DOHH2 (cell line): ENCODE data around the gene IFIT3.

ENCODE experiments used
- H3F3A ChIP-seq: fragments of 200-600 bp; sonication (generic), shearing (Covaris generic); 2 replicates; pipeline ENCODE4 v1.6.0; 2016; ENCODE audit warnings: antibody characterized with exemption, mild to moderate bottlenecking; ENCODE audit not compliant: control insufficient read depth, insufficient read depth
- H3K27ac ChIP-seq: fragments of 200-600 bp; sonication (generic); 2 replicates; pipeline ENCODE4 v1.5.1; 2014; ENCODE audit warnings: low read depth, mild to moderate bottlenecking, low read length, moderate library complexity
- H3K27me3 ChIP-seq: fragments of 200-600 bp; sonication (generic); 2 replicates; pipeline ENCODE4 v1.6.1; 2014; ENCODE audit warnings: mild to moderate bottlenecking, low read length, mixed read lengths; ENCODE audit not compliant: control insufficient read depth
- H3K36me3 ChIP-seq: fragments of 200-600 bp; sonication (generic); 2 replicates; pipeline ENCODE4 v1.6.1; 2014; ENCODE audit warnings: mild to moderate bottlenecking, low read length, moderate library complexity, mixed read lengths; ENCODE audit not compliant: control insufficient read depth
- H3K4me1 ChIP-seq: fragments of 200-600 bp; sonication (generic); 2 replicates; pipeline ENCODE4 v1.6.1; 2014; ENCODE audit warnings: mild to moderate bottlenecking, low read length, mixed read lengths; ENCODE audit not compliant: control insufficient read depth
- H3K4me2 ChIP-seq: fragments of 200-600 bp; sonication (generic); 2 replicates; pipeline ENCODE4 v1.6.0; 2014; ENCODE audit warnings: mild to moderate bottlenecking, low read length, moderate library complexity
- H3K4me3 ChIP-seq: fragments of 200-600 bp; sonication (generic); 2 replicates; pipeline ENCODE4 v1.5.1; 2014; ENCODE audit warnings: mild to moderate bottlenecking, low read length, mixed read lengths
- H3K79me2 ChIP-seq: fragments of 200-600 bp; sonication (generic); 2 replicates; pipeline ENCODE4 v1.6.1; 2014; ENCODE audit warnings: mild to moderate bottlenecking, low read length, mixed read lengths; ENCODE audit not compliant: control insufficient read depth
- H3K9me2 ChIP-seq: fragments of 200-600 bp; sonication (generic); replicated peaks from 2 replicates; pipeline ENCODE4 v1.6.1; 2014; ENCODE audit warnings: mild to moderate bottlenecking, low read length, mixed read lengths; ENCODE audit not compliant: control insufficient read depth
- H3K9me3 ChIP-seq: fragments of 200-600 bp; sonication (generic); 2 replicates; pipeline ENCODE4 v1.6.1; 2014; ENCODE audit warnings: antibody characterized with exemption, low read length, mixed read lengths; ENCODE audit not compliant: control insufficient read depth, insufficient read depth
- H4K20me1 ChIP-seq: fragments of 200-600 bp; sonication (generic); 2 replicates; pipeline ENCODE4 v1.6.0; 2014; ENCODE audit warnings: low read depth, mild to moderate bottlenecking, antibody characterized with exemption, low read length, moderate library complexity; ENCODE audit not compliant: control insufficient read depth, insufficient read depth
- CTCF ChIP-seq: fragments of 200-600 bp; sonication (generic); IDR thresholded peaks from one replicate; pipeline ENCODE4 v1.5.1; 2014; ENCODE audit warnings: antibody characterized with exemption, mild to moderate bottlenecking, low read depth, low read length; ENCODE audit not compliant: poor library complexity, severe bottlenecking
- EZH2phosphoT487 ChIP-seq: fragments of 200-600 bp; sonication (generic); IDR thresholded peaks from 2 replicates; pipeline ENCODE4 v1.6.1; 2017; ENCODE audit warnings: borderline replicate concordance, mild to moderate bottlenecking, antibody characterized with exemption, low read length, moderate library complexity, mixed read lengths

IFIT3 gene

GRCh38 chr10:89332123-89332633 lies 4.4 kb downstream of the IFIT3 start:
- H3K27ac ChIP-seq: no peak overlapping the region

GRCh38 chr10:89335226-89335625 lies 7.4 kb downstream of the IFIT3 start:
- Histone ChIP-seq H3K79me2 (no peaks in the 10 kb centered on the region), H4K20me1 (no peaks in the 10 kb centered on the region), H3K27me3 (no peaks in the 10 kb centered on the region), H3K36me3 (no peaks in the 10 kb centered on the region), H3K9me2 (no peaks in the 10 kb centered on the region), H3K27ac (no peak overlapping the region), H3F3A (no peaks in the 10 kb centered on the region), H3K4me1 (peaks cover 23% of the 10 kb centered on the region), H3K9me3 (no peaks in the 10 kb centered on the region), H3K4me2 (no peak overlapping the region), H3K4me3 (no peak overlapping the region)
- TF ChIP-seq EZH2phosphoT487 (no peak), CTCF (no peak)

More at GRCh38 chr10:89332123-89332633, 4.4 kb downstream of the IFIT3 start:
- H3K9me3 ChIP-seq: no peaks in the 10 kb centered on the region
- no peaks in the 10 kb centered on the region for H3K9me2 ChIP-seq
- no peaks in the 10 kb centered on the region for H4K20me1 ChIP-seq
- no peaks in the 10 kb centered on the region for H3K79me2 ChIP-seq
- no peak for TF ChIP-seq CTCF
- no peak for TF ChIP-seq EZH2phosphoT487
- H3K4me3 ChIP-seq: peak overlapping the region; percentile 57
- H3K4me2 ChIP-seq: peak overlapping the region; percentile 61
- no peaks in the 10 kb centered on the region for H3K27me3 ChIP-seq
- no peaks in the 10 kb centered on the region for H3K36me3 ChIP-seq
- no peaks in the 10 kb centered on the region for H3F3A ChIP-seq
- H3K4me1 ChIP-seq: peaks cover 33% of the 10 kb centered on the region

GRCh38 chr10:89336241-89336640 lies 8.4 kb downstream of the IFIT3 start:
- no peak for TF ChIP-seq CTCF
- TF ChIP-seq EZH2phosphoT487: no peak
- Histone ChIP-seq H3K4me3 (no peak overlapping the region), H3K4me1 (peaks cover 23% of the 10 kb centered on the region), H3F3A (no peaks in the 10 kb centered on the region), H3K36me3 (no peaks in the 10 kb centered on the region), H4K20me1 (no peaks in the 10 kb centered on the region), H3K9me2 (no peaks in the 10 kb centered on the region), H3K9me3 (no peaks in the 10 kb centered on the region), H3K4me2 (no peak overlapping the region), H3K27ac (no peak overlapping the region), H3K79me2 (no peaks in the 10 kb centered on the region), H3K27me3 (no peaks in the 10 kb centered on the region; the same call in 1 of the 2 replicates)
